ENCODE measurements around the gene THRA. TPM values are rescaled to one million over a fixed set of nuclear protein-coding genes. Genes with fewer than 3 reads are reported as not detected.

Gene THRA
- total RNA-seq, 1 experiment from 2014 or later, result 10.1 TPM

- peaks cover 24% of the 10 kb centered on the region for H3K4me1 ChIP-seq (ENCODE audit: insufficient read depth, low read length)
- no peaks in the 10 kb centered on the region for H3K27me3 ChIP-seq (ENCODE audit: insufficient read depth, low read length)
- H3K4ac ChIP-seq (ENCODE audit: low read depth, low read length), result no peak overlapping the region
- no peaks in the 10 kb centered on the region for H3K79me1 ChIP-seq (ENCODE audit: insufficient read depth, low read depth, low read length, poor library complexity, severe bottlenecking)
- Mint-ChIP-seq H3K36me3 (ENCODE audit: insufficient read depth in 1 of 3, low read depth in 3 of 3) (peaks cover 0 to 4% (median 3%) of the 10 kb centered on the region in 3 experiments; a peak in 3 of 7 replicates), H3K9me3 (no peaks in the 10 kb centered on the region), H3K4me1 (peaks cover 62 to 83% of the 10 kb centered on the region in 2 experiments), H3K27me3 (ENCODE audit: low read depth) (peaks cover 4% of the 10 kb centered on the region), H3K4me3 (no peak overlapping the region; a peak in 1 of 5 replicates), H3K27ac (no peak overlapping the region)
- no peak overlapping the region for H2BK5ac ChIP-seq (ENCODE audit: insufficient read length, low read length)
- H3K79me2 ChIP-seq (ENCODE audit: insufficient read depth, low read length), result no peaks in the 10 kb centered on the region
- H3K14ac ChIP-seq (ENCODE audit: insufficient read depth, low read length), result peak overlapping the region; percentile 25; the same call in 1 of the 2 replicates
- H4K20me1 ChIP-seq (ENCODE audit: control insufficient read depth, insufficient read depth, insufficient read length), result peaks cover 3% of the 10 kb centered on the region
- no peak overlapping the region for H2AK5ac ChIP-seq (ENCODE audit: insufficient read length, low read length)
- no peak overlapping the region for H4K8ac ChIP-seq (replicated peaks; ENCODE audit: insufficient read length, low read depth, low read length)
- no peak for TF ChIP-seq CTCF (conservative IDR thresholded peaks at IDR 0.05)
- no peak overlapping the region for H3K9ac ChIP-seq (ENCODE audit: extremely low read depth, insufficient read length, low read length)
- no peak overlapping the region for H2BK12ac ChIP-seq (ENCODE audit: insufficient read length, low read depth, low read length)
- H3K56ac ChIP-seq (ENCODE audit: insufficient read length, low read depth, low read length), result no peak overlapping the region
- H3T11ph ChIP-seq (ENCODE audit: low read length), result no peak overlapping the region
- no peak overlapping the region for H2BK20ac ChIP-seq (ENCODE audit: low read depth, low read length, poor library complexity, severe bottlenecking)
- no peak overlapping the region for H3K27ac ChIP-seq (ENCODE audit: insufficient read length, low read depth, low read length)
- H3K9me3 ChIP-seq (ENCODE audit: control insufficient read depth, low read depth, low read length), result no peaks in the 10 kb centered on the region
- no CpG with 5 or more reads among the region's 16 CpGs for WGBS (ENCODE audit: extremely low coverage, insufficient read length, low lambda C conversion rate)
- H2AFZ ChIP-seq (ENCODE audit: low read length), result no peak overlapping the region
- DNase-seq, result peak; percentile 60
- H4K91ac ChIP-seq (ENCODE audit: insufficient read length, low read depth, low read length), result no peak overlapping the region
- no peak overlapping the region for H2BK15ac ChIP-seq (ENCODE audit: low read depth, low read length)
- no peak overlapping the region for H3K23ac ChIP-seq (ENCODE audit: insufficient read length, low read depth, low read length)
- no peak overlapping the region for H3K4me2 ChIP-seq (ENCODE audit: insufficient read depth, insufficient read length, low read length)
- H4K5ac ChIP-seq (ENCODE audit: insufficient read length, low read depth, low read length), result no peak overlapping the region
- no peak overlapping the region for H2BK120ac ChIP-seq (ENCODE audit: low read depth, low read length, poor library complexity, severe bottlenecking)
- H3K18ac ChIP-seq (ENCODE audit: insufficient read length, low read depth, low read length), result no peak overlapping the region
- peaks cover 6% of the 10 kb centered on the region for H3K23me2 ChIP-seq (ENCODE audit: insufficient read length, low read depth, low read length, poor library complexity, severe bottlenecking)
Measured at GRCh38 chr17:40071313-40072039, 8.7 kb downstream of the THRA start.
